Measurements from ENCODE around the gene PTBP3. TPM values are rescaled to one million over a fixed set of nuclear protein-coding genes. Genes with fewer than 3 reads are reported as not detected.

Gene PTBP3
- total RNA-seq, 1 experiment from 2014 or later: 100 TPM

DNA sequence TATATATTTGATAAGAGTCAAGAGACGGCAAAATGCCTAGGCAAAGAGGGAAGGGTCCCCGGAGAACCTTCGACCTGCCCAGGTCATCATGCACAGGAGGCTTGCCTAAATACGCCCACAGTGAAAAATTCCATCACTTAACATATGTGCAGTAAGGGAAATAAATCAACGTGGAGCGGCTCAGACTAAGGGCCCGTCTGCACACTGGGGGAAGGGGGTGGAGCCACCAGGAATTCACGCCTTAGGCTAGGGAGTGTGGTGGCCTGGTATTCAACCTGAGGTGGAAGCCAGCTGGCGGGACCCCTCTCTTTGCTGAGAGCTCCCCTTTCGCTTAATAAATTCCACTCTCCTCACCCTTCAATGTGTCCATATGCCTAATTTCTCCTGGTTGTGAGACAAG, 8.3 kb downstream of the PTBP3 start:
- no peak for TF ChIP-seq SOX15 (CRISPR knock-in tag; IDR thresholded peaks at IDR 0.05)
- TF ChIP-seq, protein P1, sequence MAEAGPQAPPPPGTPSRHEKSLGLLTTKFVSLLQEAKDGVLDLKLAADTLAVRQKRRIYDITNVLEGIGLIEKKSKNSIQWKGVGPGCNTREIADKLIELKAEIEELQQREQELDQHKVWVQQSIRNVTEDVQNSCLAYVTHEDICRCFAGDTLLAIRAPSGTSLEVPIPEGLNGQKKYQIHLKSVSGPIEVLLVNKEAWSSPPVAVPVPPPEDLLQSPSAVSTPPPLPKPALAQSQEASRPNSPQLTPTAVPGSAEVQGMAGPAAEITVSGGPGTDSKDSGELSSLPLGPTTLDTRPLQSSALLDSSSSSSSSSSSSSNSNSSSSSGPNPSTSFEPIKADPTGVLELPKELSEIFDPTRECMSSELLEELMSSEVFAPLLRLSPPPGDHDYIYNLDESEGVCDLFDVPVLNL (CRISPR knock-in tag; IDR thresholded peaks at IDR 0.05; ENCODE audit: borderline replicate concordance, low read depth): no peak
- TF ChIP-seq, protein P2, sequence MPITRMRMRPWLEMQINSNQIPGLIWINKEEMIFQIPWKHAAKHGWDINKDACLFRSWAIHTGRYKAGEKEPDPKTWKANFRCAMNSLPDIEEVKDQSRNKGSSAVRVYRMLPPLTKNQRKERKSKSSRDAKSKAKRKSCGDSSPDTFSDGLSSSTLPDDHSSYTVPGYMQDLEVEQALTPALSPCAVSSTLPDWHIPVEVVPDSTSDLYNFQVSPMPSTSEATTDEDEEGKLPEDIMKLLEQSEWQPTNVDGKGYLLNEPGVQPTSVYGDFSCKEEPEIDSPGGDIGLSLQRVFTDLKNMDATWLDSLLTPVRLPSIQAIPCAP (CRISPR knock-in tag; IDR thresholded peaks at IDR 0.05): no peak
- no peak for TF ChIP-seq ZNF396 (CRISPR knock-in tag; IDR thresholded peaks at IDR 0.05; ENCODE audit: borderline replicate concordance)
- no peak for TF ChIP-seq JUN (CRISPR knock-in tag; IDR thresholded peaks at IDR 0.05)
- TF ChIP-seq MYBL2 (CRISPR knock-in tag; IDR thresholded peaks at IDR 0.05): no peak
- TF ChIP-seq, protein P3, sequence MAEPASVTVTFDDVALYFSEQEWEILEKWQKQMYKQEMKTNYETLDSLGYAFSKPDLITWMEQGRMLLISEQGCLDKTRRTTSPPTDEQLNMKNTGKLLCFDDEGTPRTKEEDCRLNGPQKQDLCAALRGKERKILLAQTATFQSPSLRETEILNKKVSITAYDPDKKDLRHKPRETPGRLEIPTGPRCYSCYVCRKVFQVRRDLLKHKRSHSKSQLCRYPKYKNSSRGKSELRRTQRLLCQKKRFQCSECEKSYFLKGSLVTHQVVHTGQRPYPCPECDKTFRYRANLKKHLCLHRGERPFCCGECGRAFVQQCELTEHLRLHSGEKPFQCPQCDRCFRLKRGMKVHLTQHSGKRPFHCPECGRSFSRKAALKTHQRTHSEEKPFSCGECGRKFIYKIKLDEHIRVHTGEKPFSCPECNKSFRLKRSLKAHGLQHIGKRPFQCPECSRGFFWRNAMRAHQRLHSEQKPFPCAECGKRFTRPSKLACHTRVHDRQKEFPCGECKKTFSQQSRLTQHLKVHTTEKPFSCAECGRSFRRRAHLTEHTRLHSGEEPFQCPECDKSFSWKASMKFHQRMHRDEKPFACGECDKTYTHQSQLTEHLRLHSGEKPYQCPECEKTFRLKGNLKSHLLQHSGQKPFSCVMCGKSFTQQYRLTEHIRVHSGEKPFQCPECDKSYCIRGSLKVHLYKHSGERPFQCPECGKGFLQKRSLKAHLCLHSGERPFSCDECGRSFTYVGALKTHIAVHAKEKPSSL (CRISPR knock-in tag; conservative IDR thresholded peaks at IDR 0.05): no peak
- TF ChIP-seq, protein P4, sequence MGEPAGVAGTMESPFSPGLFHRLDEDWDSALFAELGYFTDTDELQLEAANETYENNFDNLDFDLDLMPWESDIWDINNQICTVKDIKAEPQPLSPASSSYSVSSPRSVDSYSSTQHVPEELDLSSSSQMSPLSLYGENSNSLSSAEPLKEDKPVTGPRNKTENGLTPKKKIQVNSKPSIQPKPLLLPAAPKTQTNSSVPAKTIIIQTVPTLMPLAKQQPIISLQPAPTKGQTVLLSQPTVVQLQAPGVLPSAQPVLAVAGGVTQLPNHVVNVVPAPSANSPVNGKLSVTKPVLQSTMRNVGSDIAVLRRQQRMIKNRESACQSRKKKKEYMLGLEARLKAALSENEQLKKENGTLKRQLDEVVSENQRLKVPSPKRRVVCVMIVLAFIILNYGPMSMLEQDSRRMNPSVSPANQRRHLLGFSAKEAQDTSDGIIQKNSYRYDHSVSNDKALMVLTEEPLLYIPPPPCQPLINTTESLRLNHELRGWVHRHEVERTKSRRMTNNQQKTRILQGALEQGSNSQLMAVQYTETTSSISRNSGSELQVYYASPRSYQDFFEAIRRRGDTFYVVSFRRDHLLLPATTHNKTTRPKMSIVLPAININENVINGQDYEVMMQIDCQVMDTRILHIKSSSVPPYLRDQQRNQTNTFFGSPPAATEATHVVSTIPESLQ (CRISPR knock-in tag; IDR thresholded peaks at IDR 0.05): no peak
- no peak for TF ChIP-seq ZNF423 (CRISPR knock-in tag; IDR thresholded peaks at IDR 0.05)
- no peak for TF ChIP-seq TCF7 (CRISPR knock-in tag; IDR thresholded peaks at IDR 0.05; ENCODE audit: low read depth)
- no peak for TF ChIP-seq ELF4 (CRISPR knock-in tag; IDR thresholded peaks at IDR 0.05; ENCODE audit: low read depth)
- no peak for TF ChIP-seq MXD4 (CRISPR knock-in tag; IDR thresholded peaks at IDR 0.05; ENCODE audit: borderline replicate concordance)
- TF ChIP-seq GABPB1 (CRISPR knock-in tag; IDR thresholded peaks at IDR 0.05): no peak
- TF ChIP-seq, protein P5, sequence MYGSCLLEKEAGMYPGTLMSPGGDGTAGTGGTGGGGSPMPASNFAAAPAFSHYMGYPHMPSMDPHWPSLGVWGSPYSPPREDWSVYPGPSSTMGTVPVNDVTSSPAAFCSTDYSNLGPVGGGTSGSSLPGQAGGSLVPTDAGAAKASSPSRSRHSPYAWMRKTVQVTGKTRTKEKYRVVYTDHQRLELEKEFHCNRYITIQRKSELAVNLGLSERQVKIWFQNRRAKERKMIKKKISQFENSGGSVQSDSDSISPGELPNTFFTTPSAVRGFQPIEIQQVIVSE (CRISPR knock-in tag; IDR thresholded peaks at IDR 0.05; ENCODE audit: borderline replicate concordance): no peak
- TF ChIP-seq SMAD4 (CRISPR knock-in tag; IDR thresholded peaks at IDR 0.05): no peak
- no peak for TF ChIP-seq ETV6 (CRISPR knock-in tag; IDR thresholded peaks at IDR 0.05)
- TF ChIP-seq, protein P6, sequence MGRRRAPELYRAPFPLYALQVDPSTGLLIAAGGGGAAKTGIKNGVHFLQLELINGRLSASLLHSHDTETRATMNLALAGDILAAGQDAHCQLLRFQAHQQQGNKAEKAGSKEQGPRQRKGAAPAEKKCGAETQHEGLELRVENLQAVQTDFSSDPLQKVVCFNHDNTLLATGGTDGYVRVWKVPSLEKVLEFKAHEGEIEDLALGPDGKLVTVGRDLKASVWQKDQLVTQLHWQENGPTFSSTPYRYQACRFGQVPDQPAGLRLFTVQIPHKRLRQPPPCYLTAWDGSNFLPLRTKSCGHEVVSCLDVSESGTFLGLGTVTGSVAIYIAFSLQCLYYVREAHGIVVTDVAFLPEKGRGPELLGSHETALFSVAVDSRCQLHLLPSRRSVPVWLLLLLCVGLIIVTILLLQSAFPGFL (CRISPR knock-in tag; IDR thresholded peaks at IDR 0.05; ENCODE audit: borderline replicate concordance): no peak
- TF ChIP-seq ESRRA (CRISPR knock-in tag; IDR thresholded peaks at IDR 0.05; ENCODE audit: borderline replicate concordance): no peak
- TF ChIP-seq, protein P7, sequence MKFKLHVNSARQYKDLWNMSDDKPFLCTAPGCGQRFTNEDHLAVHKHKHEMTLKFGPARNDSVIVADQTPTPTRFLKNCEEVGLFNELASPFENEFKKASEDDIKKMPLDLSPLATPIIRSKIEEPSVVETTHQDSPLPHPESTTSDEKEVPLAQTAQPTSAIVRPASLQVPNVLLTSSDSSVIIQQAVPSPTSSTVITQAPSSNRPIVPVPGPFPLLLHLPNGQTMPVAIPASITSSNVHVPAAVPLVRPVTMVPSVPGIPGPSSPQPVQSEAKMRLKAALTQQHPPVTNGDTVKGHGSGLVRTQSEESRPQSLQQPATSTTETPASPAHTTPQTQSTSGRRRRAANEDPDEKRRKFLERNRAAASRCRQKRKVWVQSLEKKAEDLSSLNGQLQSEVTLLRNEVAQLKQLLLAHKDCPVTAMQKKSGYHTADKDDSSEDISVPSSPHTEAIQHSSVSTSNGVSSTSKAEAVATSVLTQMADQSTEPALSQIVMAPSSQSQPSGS (CRISPR knock-in tag; IDR thresholded peaks at IDR 0.05; ENCODE audit: borderline replicate concordance, low read depth): no peak
- 0 out of 2 replicates have a peak, but pooled peaks cover 2% of the 10 kb centered on the region for H3K36me3 Mint-ChIP-seq

More for the DNA sequence above, 8.3 kb downstream of the PTBP3 start:
- peak; percentile 93 for ATAC-seq
- Mint-ChIP-seq H3K4me3 (no peak overlapping the region), H3K9me3 (no peaks in the 10 kb centered on the region), H3K4me1 (peaks cover 60% of the 10 kb centered on the region), H3K27ac (peak overlapping the region; percentile 66; the same call in 1 of the 2 replicates), H3K27me3 (ENCODE audit: low read depth) (no peaks in the 10 kb centered on the region)
- DNase-seq (ENCODE audit: low spot score): peak; percentile 59
- ChIA-PET CTCF (interaction anchor here (0.5 to 1.3 kb wide), 3 partner anchors 9 to 227 kb away, joined by 3 to 5 read pairs (median 4); no protein-coding TSS in a partner anchor), POLR2A (no interaction called here)
